Neural progenitor cell (in vitro differentiated cells): ENCODE measurements around the gene AIF1.

Experiments
- EZH2phosphoT487 ChIP-seq: fragments of 200-600 bp; sonication (generic); IDR thresholded peaks from 2 replicates; pipeline ENCODE4 v1.6.1; 2017; ENCODE audit warnings: antibody characterized with exemption
- TF ChIP-seq, protein P1 (sequence below): fragments of 200-600 bp; sonication (generic); IDR thresholded peaks from 2 replicates; pipeline ENCODE4 v1.5.1; 2017; ENCODE audit warnings: antibody characterized with exemption, mild to moderate bottlenecking

DNA sequence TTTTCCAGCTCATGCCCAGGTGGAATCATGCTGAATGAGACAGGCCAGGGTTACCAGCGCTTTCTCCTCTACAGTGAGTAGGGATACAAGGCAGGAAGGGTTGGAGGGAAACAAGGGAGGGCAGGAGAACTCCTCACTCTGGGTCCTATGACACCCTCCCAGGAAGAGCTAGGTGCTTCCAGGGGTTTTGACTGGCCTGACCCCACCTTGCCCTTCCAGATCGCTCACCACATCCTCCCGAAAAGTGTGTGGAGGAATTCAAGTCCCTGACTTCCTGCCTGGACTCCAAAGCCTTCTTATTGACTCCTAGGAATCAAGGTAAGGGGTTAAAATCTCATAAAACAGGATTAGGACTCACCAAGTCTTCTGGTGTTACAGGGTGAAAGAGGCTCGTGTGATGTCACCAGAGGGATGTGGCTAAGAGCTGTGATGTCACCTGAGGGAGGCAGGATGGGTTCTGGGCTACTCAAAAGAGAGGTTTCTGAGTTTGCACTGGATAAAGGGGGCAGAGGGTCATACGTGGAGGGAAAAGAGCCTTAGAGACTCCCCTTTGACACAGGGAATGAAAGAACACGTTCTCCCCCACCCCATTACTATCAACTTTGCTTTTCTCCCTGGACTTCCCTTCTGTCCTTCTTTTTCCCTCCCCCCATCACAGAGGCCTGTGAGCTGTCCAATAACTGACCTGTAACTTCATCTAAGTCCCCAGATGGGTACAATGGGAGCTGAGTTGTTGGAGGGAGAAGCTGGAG, 42.5 kb downstream of the AIF1 start:
- TF ChIP-seq, protein P1, sequence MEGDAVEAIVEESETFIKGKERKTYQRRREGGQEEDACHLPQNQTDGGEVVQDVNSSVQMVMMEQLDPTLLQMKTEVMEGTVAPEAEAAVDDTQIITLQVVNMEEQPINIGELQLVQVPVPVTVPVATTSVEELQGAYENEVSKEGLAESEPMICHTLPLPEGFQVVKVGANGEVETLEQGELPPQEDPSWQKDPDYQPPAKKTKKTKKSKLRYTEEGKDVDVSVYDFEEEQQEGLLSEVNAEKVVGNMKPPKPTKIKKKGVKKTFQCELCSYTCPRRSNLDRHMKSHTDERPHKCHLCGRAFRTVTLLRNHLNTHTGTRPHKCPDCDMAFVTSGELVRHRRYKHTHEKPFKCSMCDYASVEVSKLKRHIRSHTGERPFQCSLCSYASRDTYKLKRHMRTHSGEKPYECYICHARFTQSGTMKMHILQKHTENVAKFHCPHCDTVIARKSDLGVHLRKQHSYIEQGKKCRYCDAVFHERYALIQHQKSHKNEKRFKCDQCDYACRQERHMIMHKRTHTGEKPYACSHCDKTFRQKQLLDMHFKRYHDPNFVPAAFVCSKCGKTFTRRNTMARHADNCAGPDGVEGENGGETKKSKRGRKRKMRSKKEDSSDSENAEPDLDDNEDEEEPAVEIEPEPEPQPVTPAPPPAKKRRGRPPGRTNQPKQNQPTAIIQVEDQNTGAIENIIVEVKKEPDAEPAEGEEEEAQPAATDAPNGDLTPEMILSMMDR: no peak
- TF ChIP-seq EZH2phosphoT487: no peak
